Mucosa of stomach (tissue), 1 donor: ENCODE measurements around the gene ORAI3.
"Not testable (repeated sequence)": the region's sequence is repeated elsewhere in the genome, so short reads cannot be mapped to it uniquely, and the experiment has no call there.

ENCODE experiments used
- H3K27me3 ChIP-seq: one replicate; pipeline ENCODE4 v1.7.0; 2013; ENCODE audit warnings: mild to moderate bottlenecking, low read length; ENCODE audit not compliant: control insufficient read depth, insufficient read depth
- H3K36me3 ChIP-seq: one replicate; pipeline ENCODE4 v1.7.0; 2013; ENCODE audit warnings: low read length; ENCODE audit not compliant: control insufficient read depth, insufficient read depth
- H3K4me1 ChIP-seq: one replicate; pipeline ENCODE4 v1.7.0; 2013; ENCODE audit warnings: mild to moderate bottlenecking, low read length; ENCODE audit not compliant: control insufficient read depth, insufficient read depth
- H3K4me3 ChIP-seq: one replicate; pipeline ENCODE4 v1.7.0; 2013; ENCODE audit warnings: low read length
- H3K9ac ChIP-seq: one replicate; pipeline ENCODE4 v1.7.0; 2013; ENCODE audit warnings: mild to moderate bottlenecking, low read length, moderate library complexity
- H3K9me3 ChIP-seq: one replicate; pipeline ENCODE4 v1.7.0; 2013; ENCODE audit warnings: mild to moderate bottlenecking, low read length, moderate library complexity; ENCODE audit not compliant: control insufficient read depth
- donor health status: Pancreatic carcinoma.

Gene ORAI3

DNA sequence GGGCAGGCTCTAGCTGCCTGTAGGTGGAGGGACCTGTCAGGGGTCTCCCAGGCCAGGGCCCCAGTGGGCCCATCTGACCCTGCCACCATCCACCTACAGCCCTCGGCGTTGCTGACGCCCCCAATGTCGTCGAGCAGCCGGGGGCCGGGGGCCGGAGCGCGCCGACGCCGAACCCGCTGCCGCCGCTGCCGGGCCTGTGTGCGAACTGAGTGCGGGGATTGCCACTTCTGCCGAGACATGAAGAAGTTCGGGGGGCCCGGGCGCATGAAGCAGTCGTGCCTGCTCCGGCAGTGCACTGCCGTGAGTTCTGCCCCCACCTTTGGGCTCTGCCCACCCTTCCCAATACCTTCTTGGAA, 23.3 kb upstream of the ORAI3 start:
- Histone ChIP-seq H3K36me3 (no peaks in the 10 kb centered on the region), H3K9me3 (no peaks in the 10 kb centered on the region), H3K9ac (no peak overlapping the region), H3K27me3 (no peaks in the 10 kb centered on the region), H3K4me1 (peaks cover 12% of the 10 kb centered on the region), H3K4me3 (no peak overlapping the region)

DNA sequence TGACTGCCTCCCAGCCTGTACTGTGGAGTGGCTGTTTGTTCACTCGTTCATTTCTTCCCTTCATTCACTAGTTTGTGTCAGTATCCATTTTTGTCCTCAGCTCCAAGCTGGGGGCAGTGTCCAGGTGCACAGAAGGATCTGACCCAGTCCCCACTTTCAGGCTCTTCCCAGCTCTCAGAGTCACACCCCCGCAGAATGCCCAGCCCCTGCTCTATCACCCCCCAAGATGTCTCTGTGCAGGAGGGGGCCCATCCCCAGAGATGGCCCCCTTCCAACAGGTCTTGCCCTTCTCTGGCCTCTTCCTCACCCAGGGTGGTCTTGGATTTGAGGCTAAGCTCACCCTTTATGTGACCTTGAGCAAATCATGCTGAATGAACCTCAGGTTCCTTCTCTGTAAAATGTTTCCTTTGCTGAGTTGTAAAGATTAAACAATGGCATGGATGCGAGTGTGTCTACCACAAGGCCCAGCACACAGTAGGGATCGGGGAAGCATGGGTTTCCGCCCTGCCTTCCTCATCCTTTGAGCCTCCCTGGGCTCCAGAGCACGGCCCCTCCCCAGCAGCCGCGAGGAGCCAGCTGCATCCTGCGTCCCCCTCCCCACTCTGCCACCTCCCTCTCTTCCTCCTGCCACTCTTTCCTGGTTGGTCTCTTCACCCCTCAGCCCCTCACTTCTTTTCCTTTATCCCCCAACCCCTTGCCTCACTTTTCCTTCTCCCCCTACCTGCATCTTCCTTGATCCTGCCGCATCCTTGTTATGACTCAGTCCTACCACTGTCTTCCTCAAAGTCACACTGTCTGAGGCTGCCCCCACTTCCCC, 22.7 kb upstream of the ORAI3 start:
- peaks cover 11% of the 10 kb centered on the region for H3K4me1 ChIP-seq
- no peaks in the 10 kb centered on the region for H3K27me3 ChIP-seq
- H3K9ac ChIP-seq, result no peak overlapping the region
- no peaks in the 10 kb centered on the region for H3K9me3 ChIP-seq
- H3K4me3 ChIP-seq, result no peak overlapping the region
- no peaks in the 10 kb centered on the region for H3K36me3 ChIP-seq

DNA sequence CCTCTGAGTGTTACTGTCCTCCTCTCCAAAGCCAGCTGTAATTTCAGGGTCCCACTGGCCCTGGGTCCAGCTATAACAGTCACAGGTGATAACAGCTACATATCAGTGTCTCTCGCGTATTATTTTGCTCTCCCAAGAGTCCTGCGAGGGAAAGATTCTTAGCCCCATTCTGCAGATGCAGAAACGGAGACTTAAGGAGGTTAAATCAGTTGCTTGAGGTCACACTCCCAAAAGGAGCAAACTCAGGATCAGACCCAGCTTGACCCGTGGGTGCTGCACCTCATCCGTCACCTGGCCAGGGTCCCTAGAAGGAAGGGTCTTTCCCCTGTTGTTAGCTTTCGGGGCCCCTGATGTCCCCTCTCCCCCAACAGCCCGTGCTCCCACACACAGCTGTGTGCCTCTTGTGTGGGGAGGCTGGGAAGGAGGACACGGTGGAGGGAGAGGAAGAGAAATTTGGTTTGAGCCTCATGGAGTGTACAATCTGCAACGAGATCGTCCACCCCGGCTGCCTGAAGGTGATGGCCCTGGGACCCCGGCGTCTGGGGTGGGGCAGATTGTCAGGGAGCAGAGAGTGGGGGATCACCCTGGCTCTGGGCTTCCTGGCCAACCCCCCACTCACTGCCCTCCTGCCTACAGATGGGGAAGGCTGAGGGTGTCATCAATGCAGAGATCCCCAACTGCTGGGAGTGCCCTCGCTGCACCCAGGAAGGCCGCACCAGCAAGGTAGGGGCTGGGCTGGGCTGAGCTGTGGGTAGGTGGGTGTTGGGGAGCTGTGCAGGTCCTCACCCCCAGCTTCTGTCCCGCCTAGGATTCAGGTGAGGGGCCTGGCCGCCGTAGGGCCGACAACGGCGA, 21.7 kb upstream of the ORAI3 start:
- Histone ChIP-seq H3K9ac (no peak overlapping the region), H3K4me3 (no peak overlapping the region), H3K36me3 (peaks cover 3% of the 10 kb centered on the region)

DNA sequence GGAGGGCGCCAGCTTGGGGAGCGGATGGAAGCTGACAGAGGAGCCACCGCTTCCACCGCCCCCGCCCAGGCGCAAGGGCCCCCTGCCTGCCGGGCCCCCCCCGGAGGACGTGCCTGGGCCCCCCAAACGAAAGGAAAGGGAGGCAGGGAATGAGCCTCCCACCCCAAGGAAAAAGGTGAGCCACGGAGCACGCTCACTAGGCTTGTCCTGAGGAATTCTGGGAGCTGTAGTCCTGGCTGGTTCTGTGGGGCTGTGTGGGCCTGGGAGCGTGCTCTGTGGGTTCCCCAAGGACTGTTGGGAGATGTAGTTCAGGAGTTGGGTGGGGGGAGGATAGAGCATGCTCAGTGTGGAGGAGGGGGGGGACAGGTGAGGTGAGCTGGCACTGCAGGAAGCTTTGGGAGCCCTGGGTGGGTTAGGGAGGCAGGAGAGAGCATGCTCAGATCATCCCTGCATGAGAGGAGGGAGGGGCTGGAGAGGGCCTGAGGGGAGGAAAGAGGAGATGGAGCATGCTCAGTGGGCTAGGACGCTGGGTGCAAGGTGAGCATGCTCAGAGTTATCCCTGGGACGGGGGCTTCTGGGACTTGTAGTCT, 21.0 kb upstream of the ORAI3 start:
- Histone ChIP-seq H3K9ac (no peak overlapping the region), H3K27me3 (no peaks in the 10 kb centered on the region), H3K36me3 (peaks cover 5% of the 10 kb centered on the region), H3K4me3 (no peak overlapping the region), H3K9me3 (no peaks in the 10 kb centered on the region), H3K4me1 (peaks cover 6% of the 10 kb centered on the region)

More for the DNA sequence above, 21.7 kb upstream of the ORAI3 start:
- Histone ChIP-seq H3K9me3 (no peaks in the 10 kb centered on the region), H3K27me3 (no peaks in the 10 kb centered on the region), H3K4me1 (peaks cover 6% of the 10 kb centered on the region)

DNA sequence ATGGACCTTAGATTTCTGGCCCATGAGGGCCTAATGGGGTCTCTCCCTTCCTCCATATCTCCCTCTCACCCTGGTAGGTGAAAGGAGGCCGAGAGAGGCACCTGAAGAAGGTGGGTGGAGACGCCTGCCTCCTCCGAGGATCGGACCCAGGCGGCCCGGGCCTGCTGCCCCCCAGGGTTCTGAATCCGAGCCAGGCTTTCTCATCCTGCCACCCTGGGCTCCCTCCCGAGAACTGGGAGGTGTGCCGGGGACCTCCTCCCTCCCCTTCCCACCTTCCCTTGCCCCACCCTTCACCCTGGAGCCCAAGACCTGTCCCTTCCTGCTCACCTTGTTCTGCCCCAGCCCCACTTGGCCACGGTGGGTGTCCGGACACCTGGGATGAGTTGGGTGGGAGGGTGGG, 20.5 kb upstream of the ORAI3 start:
- no peak overlapping the region for H3K4me3 ChIP-seq
- H3K9ac ChIP-seq, result no peak overlapping the region
- peaks cover 5% of the 10 kb centered on the region for H3K36me3 ChIP-seq
- H3K27me3 ChIP-seq, result no peaks in the 10 kb centered on the region
- peaks cover 6% of the 10 kb centered on the region for H3K4me1 ChIP-seq
- no peaks in the 10 kb centered on the region for H3K9me3 ChIP-seq

DNA sequence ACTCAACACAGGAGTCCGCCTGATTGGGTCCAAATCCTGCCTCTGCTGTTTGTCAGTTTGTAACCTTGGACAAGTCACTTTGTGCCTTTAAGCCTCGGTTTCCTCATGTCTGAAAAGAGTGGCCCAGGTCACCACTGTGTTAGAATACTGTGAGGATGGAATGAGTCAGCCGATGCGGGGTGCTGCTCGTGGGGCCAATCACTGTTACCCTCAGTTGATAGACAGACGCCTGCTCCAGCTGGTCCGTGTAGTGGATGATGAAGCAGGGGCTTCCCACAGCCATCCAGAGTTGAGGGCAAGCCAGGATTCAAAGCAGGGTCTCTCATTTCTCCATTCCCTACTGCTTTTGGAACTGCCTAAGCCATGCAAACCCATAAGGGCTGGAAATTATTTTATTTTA, 19.7 kb upstream of the ORAI3 start:
- peaks cover 6% of the 10 kb centered on the region for H3K4me1 ChIP-seq
- peaks cover 5% of the 10 kb centered on the region for H3K36me3 ChIP-seq
- H3K4me3 ChIP-seq, result no peak overlapping the region
- H3K9me3 ChIP-seq, result no peaks in the 10 kb centered on the region
- H3K27me3 ChIP-seq, result no peaks in the 10 kb centered on the region
- H3K9ac ChIP-seq, result no peak overlapping the region

DNA sequence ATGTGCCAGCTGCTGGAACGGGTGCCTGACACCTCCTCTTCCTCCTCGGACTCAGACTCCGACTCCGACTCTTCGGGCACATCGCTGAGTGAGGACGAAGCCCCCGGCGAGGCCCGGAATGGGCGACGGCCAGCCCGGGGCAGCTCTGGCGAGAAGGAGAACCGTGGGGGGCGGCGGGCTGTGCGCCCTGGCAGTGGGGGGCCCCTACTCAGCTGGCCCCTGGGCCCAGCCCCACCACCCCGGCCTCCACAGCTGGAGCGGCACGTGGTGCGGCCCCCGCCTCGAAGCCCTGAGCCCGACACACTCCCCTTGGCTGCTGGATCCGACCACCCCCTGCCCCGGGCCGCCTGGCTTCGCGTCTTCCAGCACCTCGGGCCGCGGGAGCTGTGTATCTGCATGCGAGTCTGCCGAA, 18.7 kb upstream of the ORAI3 start:
- Histone ChIP-seq H3K4me1 (no peaks in the 10 kb centered on the region), H3K9ac (no peak overlapping the region), H3K27me3 (no peaks in the 10 kb centered on the region), H3K9me3 (no peaks in the 10 kb centered on the region), H3K4me3 (no peak overlapping the region), H3K36me3 (peaks cover 5% of the 10 kb centered on the region)

DNA sequence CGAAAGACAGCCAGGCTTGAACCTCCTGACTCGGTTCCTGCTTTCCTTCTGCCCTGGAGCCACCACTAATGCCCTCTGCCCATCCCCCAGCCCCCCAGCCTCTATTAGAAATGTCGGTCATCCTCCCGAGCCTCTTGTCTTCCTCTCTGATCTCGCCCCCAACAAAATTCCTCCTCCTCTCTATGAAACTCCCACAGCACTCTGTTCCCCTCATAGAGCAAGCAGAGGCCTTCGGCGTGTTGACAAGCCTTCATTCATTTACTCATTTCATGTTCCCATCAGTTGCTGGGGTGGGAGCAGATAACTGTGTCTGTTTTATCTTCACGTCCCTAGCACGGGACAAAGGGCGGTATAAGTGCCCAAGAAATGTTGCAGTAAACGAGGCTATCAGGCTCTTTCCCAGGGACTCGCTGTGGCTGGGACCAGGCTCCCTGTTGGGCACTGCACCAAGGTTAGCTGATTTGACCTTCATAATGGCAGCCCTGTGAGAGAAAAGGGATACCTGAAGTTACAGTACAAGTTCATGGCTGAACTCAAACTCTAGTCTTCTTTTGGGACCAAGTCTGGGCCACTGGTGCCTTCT, 17.7 kb upstream of the ORAI3 start:
- H3K36me3 ChIP-seq, result peaks cover 5% of the 10 kb centered on the region

DNA sequence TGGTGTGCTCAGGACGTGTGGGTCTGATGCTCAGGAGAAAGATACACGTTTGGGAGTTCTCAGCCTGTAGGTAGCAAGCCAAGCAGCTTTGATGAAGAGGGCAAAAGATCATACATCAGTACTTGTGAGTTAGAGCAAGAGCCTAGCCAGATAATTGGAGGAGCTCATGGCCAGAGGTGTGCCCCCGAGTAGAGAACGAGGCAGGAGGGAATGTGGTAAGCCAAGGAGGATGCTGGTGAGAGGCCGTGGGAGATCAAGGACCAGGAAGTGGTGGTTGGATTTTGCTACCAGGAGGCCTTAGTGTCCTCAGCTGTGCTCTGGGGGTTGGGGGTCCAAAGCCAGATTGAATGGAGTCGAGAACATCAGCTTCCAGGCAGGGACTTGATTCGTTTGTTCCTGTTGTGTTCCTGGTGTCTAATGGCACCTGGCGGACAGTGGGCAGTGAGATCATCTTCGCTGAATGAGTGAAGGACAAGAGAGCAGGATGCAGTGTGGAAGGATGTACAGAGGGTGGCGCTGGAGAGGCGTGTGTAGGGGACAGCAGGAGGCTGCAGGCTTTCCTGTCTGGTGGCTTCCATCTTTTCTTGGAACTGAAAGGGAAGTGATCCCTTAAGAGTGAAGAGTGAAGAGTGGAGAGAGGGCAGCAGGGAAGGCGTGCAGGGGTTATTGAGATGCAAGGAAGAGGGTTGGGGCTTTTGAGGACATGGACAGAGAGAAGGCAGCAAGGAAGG, 13.9 kb upstream of the ORAI3 start:
- no peaks in the 10 kb centered on the region for H3K9me3 ChIP-seq
- H3K4me3 ChIP-seq, result no peak overlapping the region
- no peak overlapping the region for H3K9ac ChIP-seq
- peaks cover 5% of the 10 kb centered on the region for H3K36me3 ChIP-seq
- H3K27me3 ChIP-seq, result no peaks in the 10 kb centered on the region
- no peaks in the 10 kb centered on the region for H3K4me1 ChIP-seq

More for the DNA sequence above, 17.7 kb upstream of the ORAI3 start:
- H3K4me1 ChIP-seq, result no peaks in the 10 kb centered on the region
- no peaks in the 10 kb centered on the region for H3K9me3 ChIP-seq
- H3K27me3 ChIP-seq, result no peaks in the 10 kb centered on the region
- H3K9ac ChIP-seq, result no peak overlapping the region
- no peak overlapping the region for H3K4me3 ChIP-seq

DNA sequence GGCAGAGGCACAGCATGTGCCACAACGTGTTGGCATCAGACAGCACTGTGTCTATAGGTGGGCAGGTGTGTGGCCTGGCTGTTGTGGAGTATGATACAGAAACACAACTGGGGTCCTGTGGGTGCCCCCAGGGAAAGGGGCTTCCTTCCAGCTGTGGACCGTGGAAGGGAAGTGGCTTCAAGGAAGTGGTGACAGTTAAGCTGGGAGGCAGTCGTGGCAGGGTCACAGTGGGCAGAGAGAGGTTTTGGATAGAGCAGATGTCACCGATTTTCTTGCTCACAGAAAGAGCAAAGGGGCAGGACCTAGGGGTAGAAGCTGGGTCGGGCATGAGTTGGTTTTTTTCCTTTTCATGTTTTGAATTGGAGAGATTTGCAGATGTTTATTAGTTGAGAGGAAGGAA, 11.2 kb upstream of the ORAI3 start:
- H3K4me1 ChIP-seq, result peaks cover 13% of the 10 kb centered on the region
- no peak overlapping the region for H3K9ac ChIP-seq

DNA sequence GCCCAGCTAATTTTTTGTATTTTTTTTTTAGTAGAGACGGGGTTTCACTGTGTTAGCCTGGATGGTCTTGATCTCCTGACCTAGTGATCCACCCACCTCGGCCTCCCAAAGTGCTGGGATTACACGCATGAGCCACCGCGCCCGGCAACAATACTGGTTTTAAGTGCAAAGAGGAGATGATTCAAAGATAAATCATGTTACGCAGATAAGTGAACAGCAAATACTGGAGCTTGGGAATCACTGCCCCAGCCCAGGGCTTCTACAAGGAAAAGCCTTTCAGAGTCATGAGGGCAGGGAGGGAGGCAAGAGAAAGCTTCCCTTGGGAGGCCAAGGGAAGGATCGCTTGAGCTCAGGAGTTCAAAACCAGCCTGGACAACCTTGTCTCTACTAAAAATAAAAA, 9.3 kb upstream of the ORAI3 start:
- not testable (repeated sequence) for H3K36me3 ChIP-seq, H3K9ac ChIP-seq, H3K27me3 ChIP-seq, H3K9me3 ChIP-seq, H3K4me3 ChIP-seq
- H3K4me1 ChIP-seq, result peaks cover 15% of the 10 kb centered on the region

More for the DNA sequence above, 11.2 kb upstream of the ORAI3 start:
- no peaks in the 10 kb centered on the region for H3K9me3 ChIP-seq
- H3K4me3 ChIP-seq, result no peak overlapping the region
- no peaks in the 10 kb centered on the region for H3K27me3 ChIP-seq
- no peaks in the 10 kb centered on the region for H3K36me3 ChIP-seq
